GM21619 (cell line): ENCODE results near the gene APBB2.
"Not testable (repeated sequence)": the region's sequence is repeated elsewhere in the genome, so short reads cannot be mapped to it uniquely, and the experiment has no call there.

ENCODE experiments used
- ATAC-seq: cut with Tn5 transposase; IDR thresholded peaks from one replicate; pipeline ENCODE4 v1.9.1; 2021; ENCODE audit not compliant: unreplicated experiment

Gene APBB2

DNA sequence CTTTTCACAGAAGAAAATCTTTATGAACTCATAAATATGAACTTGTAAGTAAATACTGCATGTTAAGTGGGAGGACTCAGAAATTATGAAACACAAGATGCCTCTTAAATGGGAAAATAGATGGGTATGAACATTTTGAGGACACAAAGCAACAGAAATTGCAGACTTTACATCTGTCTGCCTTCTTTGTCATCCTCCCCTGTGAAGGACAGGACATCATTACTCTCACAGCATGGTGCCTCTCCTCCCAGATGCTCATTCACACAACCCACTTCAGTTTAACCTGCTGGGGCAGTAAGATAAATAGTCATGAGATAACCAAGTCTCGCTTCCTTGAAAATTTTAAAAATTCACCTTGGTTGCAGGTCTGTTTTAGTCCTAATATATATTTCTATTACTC lies 144.5 kb downstream of the APBB2 start:
- no peak for ATAC-seq

GRCh38 chr4:41069257-41069656 lies 145.1 kb downstream of the APBB2 start:
- ATAC-seq, result no peak

- no peak for ATAC-seq
Measured at GRCh38 chr4:41067369-41067768, 147.0 kb downstream of the APBB2 start.

GRCh38 chr4:41066049-41066448 lies 148.3 kb downstream of the APBB2 start:
- ATAC-seq, result no peak

- ATAC-seq, result no peak
Measured at GRCh38 chr4:41065434-41066006, 148.8 kb downstream of the APBB2 start.

- no peak for ATAC-seq
Measured at GRCh38 chr4:41064953-41065352, 149.4 kb downstream of the APBB2 start.

DNA sequence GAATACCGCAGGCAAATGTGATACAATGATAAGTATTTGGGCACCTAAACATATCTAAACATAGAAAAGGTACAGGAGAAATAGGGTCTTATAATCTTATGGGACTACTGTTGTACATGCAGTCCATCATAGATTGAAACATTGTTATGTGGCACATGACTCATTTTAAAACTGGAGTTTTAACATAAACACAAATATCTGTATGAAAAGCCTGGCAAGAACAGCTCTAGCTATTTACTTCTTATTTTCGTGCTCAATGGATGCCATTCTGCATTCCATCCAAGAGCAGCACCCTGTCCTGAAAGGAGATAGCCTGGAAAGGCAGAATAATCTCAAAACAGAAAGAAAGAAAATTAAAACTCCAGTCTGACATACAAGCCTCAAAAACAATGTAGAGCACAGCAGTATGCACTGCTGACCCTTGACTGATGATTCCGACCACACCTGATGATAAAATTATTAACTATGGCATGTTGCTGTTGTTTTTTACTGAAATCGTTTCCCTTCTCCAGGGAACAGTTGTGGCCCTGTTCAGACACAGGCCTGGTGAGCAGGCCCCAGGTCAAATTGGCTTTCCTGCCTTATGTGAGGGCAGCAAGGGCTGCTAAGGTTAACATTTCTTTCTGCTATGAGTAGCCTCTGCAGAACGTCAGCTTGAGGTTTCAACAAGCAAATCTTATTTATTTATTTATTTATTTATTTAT lies 152.7 kb downstream of the APBB2 start:
- ATAC-seq, result no peak

- no peak for ATAC-seq
Measured at GRCh38 chr4:41060352-41061334, 153.7 kb downstream of the APBB2 start.

GRCh38 chr4:41059411-41059810 lies 154.9 kb downstream of the APBB2 start:
- not testable (repeated sequence) for ATAC-seq

DNA sequence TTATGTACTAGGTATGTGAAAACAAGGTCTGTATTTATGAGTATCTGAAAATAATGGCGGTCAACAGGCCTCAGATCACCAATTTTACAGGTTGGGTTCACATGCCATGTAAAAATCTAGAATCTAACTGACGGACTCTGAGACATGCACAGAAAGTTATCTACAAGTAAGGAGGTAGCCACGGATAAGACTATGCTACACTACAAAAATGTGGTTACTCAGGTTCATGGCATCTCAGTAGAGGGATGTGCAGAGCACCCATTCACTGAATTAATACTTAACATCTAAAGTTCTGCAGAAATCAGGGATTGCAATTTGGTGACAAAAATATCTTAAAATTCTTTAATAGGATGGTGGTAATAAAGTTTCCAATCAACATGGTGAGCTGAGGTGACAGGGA lies 155.9 kb downstream of the APBB2 start:
- ATAC-seq, result no peak

DNA sequence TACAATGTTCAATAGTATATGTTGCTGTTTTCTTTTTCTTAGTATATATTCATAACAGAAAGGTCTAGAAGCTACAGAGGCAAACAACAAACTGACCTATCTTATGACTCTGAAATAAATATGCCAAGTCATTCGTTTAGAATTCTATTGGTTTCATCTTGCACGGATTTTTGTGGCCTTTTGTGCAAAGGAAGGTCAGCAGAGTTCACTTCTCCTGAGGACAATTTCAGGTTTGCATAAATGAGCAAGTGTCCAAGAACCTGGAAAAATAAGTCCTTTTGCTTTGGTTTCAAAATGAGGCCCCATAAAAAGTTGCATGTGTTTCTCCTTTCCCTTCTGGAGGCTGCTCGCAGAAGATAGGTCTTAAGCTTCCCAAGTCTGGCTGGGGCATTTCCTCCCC lies 156.9 kb downstream of the APBB2 start:
- no peak for ATAC-seq

GRCh38 chr4:41052287-41052686 lies 162.1 kb downstream of the APBB2 start:
- no peak for ATAC-seq

DNA sequence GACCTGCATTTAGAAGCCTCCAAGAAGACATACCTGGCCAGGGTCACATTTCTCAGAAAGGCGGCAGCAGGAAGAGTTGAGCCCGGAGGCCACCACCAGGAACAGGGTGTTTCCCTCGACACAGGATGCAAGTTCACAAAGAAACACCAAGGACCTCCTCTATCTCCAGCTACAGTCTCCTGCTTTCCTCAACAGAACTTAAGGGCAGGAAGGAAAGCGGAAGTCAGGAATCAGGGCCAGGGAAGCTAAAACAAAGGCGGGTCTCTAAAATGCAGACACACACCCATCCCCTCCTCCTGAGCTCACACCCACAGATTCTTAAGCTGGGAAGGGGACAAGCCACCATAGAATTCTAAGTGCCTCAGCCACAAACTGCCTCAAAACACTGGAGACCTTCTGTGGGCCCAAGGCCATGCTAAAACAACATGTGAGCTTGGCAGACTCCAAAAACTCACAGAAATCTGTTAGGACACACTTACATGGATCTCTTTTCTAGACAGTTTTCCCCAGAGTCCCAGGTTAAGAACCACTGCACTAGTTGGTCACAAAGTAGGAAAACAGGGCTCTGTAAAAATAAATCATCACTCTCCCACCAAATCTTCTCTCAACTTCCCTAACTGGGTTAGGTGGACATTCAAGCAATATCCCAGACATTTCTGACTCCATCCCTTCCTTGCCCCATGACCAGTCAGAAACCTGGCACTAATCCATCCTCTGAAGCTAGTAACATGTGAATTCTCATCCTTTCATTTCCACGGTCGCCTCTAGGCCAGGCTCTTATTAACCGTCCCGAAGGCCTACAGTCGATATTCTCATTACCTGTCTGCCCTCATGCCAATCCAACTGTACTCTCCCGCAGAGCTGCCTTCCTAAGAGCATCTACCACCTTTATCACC lies 163.2 kb downstream of the APBB2 start:
- ATAC-seq, result no peak

DNA sequence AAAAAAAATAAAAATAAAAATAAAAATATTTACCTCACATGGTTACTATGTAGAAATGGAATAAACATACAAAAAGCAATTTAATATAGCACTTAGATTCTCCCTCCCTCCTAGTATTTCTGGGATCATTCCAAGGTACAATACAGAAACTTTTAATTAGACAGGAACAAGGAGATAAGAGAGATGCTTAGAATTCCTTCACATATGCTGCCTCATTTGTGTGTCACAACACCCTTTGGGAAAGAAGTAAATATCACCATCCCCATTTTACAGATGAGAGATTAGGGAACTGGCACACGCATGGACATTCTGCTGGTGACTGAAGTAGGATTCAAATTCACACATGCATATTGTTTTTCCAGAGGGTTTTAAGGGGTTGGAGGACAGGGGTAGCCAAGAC lies 164.2 kb downstream of the APBB2 start:
- no peak for ATAC-seq

DNA sequence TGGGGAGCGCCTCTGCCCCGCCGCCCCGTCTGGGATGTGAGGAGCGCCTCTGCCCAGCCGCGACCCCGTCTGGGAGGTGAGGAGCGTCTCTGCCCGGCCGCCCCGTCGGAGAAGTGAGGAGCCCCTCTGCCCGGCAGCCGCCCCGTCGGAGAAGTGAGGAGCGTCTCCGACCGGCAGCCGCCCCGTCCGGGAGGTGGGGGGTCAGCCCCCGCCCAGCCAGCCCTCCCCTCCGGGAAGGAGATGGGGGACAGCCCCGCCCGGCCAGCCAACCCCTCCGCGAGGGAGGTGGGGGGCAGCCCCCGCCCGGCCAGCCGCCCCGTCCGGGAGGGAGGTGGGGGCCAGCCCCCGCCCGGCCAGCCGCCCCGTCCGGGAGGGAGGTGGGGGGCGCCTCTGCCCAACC lies 165.2 kb downstream of the APBB2 start:
- not testable (repeated sequence) for ATAC-seq

- no peak for ATAC-seq
Measured at GRCh38 chr4:41044791-41045190, 169.6 kb downstream of the APBB2 start.

DNA sequence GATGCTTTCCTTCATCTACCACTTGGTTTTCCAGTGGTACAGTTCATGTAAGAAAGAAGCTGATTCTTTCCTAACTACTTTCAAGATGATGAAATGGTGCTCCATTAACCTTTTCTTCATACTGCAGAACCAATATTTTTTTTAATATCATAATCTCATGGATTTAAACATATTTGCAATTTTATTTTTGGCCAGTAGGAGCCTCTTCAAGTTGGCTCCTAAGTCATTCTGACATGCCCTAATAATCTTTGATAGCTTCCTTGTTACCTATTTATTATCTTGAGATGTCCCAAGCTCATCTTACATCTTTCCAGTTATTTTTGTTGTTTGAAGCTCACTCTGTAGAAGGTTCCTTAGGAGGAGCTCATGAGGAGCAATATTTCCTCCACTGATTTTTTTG lies 170.2 kb downstream of the APBB2 start:
- ATAC-seq, result no peak

DNA sequence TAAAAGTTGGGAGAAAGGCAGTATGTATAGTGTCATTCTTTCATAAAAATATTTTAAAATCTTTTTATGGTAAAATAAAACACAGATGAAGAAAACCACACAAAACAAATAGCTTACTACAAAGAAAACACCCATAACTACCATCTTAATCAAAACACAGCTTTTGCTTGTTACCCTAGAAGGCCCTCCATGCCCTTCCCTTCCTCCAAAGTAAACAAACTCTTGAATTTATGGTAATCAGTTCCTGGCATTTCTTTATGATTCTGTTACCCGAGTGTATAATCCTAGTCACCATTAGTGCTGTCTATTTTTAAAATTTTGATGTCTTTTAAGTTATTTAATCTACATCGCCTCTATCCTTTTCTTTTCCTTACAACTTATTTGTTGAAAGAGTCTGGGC lies 170.9 kb downstream of the APBB2 start:
- no peak for ATAC-seq

- no peak for ATAC-seq
Measured at GRCh38 chr4:41041551-41041950, 172.8 kb downstream of the APBB2 start.

DNA sequence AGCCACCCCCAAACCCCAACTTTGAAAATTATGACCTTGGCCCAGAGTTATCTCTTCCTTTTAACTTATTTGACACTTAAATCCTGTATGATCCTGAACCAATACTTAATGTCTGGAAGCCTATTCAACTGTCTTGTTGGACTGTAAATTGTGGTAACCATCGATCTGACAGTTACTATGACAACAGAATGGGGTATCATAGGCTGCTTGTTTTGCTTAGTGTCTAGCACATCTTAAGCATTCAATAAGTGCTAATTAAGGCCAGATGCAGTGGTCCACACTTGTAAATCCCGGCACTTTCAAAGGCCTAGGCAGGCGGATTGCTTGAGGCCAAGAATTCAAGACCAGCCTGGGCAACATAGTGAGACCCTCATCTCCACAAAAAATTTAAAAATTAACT lies 175.0 kb downstream of the APBB2 start:
- ATAC-seq, result no peak

- no peak for ATAC-seq
Measured at GRCh38 chr4:41038304-41038703, 176.0 kb downstream of the APBB2 start.
